Fibroblast of skin of left biceps (primary cell): ENCODE measurements around the gene FETUB.
A peak's percentile ranks its signal among the peaks of the same experiment; 100 is the strongest.

Experiments used
- DNase-seq, 2 experiments: peaks; one replicate each; pipeline ENCODE4 v3.0.0-alpha.2; 2013; ENCODE audit warnings: low read depth in 2 of 2

Gene FETUB, protein sequence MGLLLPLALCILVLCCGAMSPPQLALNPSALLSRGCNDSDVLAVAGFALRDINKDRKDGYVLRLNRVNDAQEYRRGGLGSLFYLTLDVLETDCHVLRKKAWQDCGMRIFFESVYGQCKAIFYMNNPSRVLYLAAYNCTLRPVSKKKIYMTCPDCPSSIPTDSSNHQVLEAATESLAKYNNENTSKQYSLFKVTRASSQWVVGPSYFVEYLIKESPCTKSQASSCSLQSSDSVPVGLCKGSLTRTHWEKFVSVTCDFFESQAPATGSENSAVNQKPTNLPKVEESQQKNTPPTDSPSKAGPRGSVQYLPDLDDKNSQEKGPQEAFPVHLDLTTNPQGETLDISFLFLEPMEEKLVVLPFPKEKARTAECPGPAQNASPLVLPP

DNA sequence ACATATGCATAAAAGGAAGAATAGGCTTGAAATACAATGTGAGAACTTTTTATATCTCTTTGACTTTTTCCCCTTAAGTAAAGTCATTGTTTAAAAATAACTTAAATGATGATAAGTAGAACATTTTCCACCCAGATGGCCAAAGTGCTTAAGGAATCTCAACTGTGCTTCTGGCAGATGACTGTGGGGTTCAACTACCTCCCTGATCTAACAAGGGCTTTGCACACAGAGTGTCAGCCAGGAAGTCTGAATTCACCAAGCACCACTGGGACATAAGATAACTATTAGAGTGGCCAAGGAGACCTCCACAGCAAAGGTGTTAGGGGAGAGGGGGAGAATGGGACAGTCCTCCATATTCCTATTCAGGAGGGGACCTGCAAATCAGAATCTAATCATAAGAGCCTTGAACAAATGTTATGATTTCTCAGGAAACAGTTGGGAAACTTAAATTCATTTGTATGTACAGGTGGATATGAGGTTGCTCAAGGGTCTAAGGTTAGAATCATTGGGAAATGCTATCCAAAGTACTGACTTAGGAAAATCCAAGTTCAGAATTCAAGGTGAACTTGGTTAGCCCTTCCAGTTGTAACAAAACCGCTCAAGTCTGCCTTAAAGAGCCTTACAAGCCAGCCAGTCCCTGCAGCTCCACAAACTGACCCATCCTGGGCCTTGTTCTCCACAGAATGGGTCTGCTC lies at the start of gene FETUB:
FETUB (plus strand) TSS at position 622 of the 695 bp plus-strand sequence; CDS start at position 684, 62 bp downstream.
- DNase-seq: no peak

DNA sequence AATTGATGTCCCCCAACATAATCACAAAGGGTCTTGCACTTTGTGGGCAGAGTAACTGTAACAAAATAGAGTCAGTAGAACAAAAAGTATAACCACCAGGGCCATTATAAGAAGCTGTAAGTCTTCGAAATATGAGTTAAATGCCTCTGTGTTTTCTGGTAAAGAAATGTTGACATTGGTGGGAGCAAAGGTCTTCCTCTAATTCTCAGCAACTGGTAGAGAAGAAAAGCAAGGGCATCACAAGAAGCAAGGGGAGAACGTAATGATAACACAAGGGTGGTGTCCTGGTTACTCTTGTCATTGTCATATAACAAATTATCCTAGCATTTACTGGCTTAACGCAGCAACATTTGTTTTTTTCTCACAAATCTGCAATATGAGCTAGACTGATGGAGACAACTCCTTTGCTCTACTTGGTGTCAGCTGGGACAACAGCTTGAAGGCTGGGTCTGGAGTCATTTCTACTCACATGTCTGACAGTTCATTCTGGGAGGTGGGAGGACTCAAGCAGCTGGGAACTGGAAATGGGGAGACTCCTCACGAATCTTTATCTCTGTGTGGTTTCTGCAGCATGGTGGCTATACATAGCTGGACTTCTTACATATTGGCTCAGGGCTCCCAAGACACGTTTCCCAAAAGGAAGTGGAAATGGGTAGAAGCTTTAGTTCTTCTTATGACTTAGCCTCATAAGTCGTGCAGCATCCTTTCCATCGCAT lies 49.5 kb upstream of the FETUB start:
- DNase-seq: no peak

DNA sequence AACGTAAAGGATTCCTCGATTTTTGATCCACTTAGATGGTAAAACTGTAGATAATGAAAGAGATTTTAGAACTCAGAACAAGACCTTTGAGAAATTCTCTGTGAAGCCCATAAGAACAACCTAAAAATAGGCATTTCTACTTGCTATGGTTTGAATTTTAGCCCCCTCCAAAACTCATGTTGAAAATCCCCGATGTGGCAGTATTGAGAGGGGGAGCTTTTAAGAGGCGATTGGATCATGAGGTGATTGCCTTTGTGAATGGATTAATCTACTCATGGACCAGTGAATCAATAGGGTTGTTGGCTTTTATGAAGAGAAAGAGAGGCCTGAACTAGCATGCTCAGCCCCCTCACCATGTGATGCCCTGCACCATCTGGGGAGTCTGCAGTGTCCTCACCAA lies 47.5 kb upstream of the FETUB start:
- no peak for DNase-seq

DNA sequence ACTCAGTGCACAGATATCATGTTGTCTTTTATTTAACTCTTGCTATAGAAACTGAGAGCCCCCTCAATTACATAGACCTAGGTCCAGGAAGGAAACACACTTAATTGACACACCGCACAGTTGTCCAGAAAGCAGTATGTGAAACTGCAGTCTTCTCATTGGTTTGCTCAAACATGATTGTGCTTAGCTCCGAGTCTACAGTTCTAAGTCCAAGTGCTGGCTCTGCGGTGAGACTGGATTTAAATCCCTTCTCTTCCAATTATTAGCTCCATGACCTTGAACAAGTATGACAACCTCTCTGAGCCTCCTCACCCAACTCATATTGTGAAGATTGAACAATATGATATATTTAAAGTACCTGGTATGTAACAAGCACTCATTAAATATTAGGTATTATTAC lies 46.3 kb upstream of the FETUB start:
- DNase-seq: no peak

DNA sequence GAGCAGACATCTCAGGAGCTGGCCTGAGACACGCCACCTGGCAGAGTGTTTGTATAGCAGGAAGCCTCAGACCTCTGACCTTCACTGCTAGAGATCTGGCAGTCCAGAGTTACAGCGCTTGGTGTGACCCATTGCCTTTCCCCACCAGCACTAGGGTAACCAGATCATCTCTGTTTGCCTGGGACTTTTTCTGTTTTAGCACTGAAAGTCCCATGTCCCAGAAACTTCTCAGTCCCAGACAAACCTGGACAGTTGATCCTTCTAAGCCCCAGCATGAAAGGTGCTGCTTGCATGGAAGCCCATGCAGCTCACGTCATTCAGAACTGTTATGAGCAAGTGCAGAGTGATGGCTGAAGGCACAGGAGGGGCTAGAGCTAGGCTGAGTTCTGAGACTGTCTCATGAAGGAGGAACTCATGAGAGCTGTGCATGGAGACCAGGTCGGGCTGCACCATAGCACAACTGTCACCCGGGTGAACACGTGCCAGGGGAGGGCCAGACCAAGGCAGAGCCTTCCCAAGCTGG lies 45.5 kb upstream of the FETUB start:
- DNase-seq: no peak

DNA sequence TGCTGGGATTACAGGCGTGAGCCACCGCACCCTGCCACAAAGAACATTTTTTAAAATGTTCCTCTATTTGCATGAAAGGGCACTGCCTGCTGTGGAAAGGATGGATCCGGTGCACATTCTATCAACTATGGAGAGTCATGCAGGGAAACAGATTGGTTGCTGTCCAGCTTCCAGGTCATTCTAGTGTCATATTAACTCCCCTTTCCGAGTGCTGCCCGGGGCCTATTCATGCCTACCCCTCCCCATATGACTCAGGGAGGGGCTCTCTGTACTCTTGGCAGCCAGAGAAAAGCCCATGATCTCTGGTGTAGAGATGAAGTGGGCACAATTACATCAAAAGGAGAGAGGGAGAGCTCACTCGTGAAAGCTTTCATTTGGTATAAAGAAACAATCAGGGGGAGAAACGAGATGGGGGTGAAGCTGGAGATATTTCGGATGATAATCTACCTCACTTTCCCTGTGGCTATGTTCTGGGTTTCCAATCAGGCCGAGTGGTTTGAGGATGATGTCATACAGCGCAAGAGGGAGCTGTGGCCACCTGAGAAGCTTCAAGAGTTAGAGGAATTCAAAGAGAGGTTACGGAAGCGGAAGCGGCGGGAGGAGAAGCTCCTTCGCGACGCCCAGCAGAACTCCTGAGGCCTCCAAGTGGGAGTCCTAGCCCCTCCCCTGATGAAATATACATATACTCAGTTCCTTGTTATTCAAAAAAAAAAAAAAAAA lies 43.5 kb upstream of the FETUB start:
- no peak for DNase-seq

DNA sequence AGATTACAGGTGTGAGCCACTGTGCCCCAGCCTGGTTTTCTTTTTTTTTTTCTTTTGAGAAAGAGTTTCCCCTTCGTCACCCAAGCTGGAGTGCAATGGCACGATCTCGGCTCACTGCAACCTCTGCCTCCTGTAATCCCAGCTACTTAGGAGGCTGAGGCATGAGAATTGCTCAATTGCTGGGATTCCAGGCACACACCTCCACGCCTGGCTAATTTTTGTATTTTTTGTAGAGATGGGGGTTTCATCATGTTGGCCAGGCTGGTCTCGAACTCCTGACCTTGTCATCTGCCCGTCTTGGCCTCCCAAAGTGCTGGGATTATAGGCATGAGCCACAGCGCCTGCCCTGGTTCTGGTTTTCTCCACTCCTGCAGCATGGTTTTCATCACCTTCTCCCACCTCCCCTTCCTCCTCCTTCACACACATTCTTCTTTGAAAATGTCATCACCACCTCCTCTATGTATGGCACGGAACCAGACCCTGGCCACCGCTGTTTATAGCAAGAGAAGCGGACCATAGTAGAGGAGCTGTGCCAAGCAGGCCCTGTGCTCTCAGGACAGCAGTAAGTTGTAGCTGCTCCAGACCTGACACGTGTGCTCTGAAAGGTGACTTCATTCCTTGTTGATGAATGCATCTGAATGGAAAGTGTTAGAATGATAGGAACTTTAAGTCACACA lies 42.0 kb upstream of the FETUB start:
- peak; percentile 49 to 62 for DNase-seq

DNA sequence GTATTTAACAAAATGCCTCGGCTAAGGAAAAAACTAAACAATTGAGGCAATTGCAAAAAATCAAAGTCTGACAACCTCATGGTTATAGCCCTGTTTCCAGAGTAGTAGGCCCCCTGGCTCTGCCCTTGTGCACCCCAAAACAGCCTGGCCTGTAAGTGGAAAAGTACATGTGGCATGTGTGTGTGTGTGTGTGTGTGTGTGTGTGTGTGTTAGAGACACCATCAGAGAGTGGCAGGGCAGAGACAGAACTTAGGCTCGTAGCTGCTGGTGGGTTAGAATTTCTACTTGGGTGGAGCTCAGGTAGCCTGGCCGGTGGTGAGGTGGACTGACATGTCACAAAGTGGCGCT lies 41.4 kb upstream of the FETUB start:
- no peak for DNase-seq

DNA sequence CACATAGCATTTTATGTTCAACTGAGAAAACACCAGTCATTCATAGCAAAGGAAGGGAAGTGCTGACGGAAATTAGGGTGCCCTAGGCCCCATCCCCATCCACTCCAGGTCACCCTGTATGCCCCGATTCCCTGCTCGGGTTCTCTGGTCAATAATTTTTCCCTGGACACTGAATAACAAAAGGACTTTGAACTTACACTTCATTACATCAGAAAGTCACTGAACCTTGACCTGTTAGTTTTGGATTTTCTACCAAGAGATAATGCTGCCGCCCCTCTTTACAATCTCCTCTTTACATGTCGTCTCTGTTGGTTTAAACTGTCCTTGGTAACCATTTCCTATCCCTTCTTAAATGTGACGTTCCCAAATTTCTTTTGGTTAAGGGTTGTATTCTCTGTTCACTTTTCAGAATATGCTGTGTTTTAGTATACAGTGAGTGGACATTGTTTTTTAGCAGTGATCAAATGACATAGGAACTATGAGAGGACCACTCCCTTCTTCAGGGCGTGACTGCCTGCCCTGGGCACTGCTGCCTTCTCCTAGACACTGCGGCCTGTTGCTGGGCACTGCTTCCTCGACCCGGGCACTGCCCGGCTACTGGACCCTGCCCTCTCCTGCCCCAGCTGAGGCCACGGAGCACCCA lies 40.9 kb upstream of the FETUB start:
- DNase-seq: no peak

DNA sequence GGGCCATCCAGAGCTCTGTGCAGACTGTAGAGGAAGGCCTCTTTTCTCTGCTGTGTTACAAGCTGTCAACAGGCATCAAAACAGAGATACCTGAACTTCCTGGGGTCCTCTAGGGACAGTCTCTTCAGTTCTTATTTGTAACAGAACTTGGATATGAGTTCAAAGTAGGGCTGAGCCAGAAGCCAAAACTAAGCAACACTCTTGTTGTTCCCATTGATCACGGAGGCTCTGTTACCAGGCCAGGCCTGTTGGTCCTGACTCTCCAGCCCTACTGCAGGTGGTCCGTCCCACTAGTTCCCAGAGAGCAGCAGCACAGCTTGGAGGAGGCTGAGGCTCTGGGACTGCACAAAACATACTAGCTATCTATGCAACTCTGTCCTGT lies 40.4 kb upstream of the FETUB start:
- no peak for DNase-seq

DNA sequence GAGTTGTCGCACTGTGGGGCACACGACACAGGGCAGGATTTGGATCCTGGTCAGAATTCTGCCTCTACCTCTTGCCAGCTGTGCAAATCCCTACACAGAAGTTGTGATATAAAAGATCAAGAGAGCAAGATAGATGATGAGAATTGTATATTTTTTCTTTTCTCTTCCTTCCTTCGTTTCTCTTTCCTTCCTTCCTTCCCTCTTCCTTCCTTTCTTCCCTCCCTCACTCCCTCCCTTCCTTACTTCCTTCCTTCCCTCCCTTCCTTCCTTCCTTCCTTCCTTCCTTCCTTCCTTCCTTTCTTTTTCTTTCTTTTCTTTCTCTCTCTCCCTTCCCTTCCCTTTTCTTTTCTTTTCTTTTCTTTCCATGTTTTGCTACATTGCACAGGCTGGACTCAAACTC lies 39.3 kb upstream of the FETUB start:
- no peak for DNase-seq

DNA sequence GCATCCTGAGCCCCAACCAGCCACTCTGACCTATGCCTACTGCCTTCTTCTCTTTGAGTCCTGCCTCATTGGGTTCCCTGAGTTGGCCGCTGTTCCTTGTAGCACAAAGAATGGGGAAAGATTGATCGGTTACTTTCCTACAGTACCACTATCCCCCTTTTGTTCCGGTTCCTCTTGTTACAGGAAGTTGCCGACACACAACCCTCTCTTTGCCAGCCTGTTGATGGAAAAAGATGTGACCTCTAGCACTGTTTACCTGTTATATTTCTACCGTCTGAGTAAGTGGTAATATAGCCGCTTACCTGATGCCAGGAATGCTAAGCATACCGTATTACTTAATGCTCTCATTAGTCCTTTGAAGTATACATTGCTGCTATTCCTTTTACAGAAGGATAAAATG lies 37.0 kb upstream of the FETUB start:
- no peak for DNase-seq

DNA sequence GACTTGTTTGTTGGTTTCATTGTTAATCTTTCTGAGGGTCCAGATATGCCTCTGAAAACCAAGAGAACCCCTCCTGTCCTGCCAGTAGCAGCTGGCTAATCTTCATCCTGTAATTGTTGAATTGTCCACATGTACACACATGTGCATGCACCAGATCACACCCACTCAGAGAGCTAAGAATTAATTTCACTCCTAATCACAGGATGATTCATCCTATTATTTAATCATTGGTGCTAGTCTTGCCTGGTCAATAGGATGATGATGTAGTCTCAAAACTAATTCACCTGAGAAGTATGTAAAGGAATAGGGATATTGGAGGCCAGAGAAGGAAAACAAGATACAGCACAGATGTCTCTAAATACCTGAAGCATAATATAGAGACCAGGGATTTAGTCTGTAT lies 35.1 kb upstream of the FETUB start:
- DNase-seq: no peak

DNA sequence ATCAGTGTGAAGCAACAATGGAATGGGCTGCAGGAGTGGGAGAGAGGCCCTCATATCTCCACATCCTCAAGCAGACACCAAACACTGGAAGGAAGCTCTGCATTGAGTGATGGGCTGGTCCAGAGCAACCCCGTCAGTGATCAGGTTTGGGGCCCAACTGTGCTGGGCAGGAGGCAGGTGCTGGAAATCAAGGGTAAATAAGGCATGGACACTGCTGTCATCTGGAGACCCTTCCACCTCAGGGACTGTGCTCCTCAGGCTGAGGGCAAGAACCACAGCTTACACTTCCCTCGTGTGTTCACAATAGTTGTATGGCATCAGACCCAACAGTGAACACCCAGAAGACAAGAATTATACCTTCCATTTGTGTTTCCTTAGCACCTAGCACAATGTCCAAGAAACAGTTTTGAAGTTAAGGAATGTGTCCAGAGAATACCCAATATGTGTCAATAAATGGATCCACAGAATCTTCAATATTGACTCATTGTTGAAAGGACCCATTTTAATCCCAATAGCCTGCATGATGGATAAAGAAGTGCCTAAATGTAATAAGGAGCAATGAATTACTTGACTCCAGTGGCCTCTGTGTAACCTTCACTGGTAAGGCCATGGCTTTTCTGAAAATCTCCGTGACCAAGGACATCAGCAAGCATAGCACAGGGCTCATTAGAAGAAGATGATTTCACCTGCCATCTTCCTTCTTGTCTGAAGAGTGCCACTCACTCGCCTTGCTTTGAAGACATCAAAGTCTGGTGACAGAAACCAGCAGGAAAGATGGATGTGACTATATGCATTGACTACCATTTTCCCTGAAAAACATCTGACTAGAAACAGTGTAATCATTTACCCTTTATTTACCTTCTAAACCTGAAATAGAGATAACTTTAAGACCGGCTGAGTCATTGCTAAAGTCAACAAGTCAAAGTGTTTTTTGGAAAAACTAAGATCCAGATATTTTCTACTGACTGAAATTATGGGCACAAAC lies 34.3 kb upstream of the FETUB start:
- DNase-seq: no peak

DNA sequence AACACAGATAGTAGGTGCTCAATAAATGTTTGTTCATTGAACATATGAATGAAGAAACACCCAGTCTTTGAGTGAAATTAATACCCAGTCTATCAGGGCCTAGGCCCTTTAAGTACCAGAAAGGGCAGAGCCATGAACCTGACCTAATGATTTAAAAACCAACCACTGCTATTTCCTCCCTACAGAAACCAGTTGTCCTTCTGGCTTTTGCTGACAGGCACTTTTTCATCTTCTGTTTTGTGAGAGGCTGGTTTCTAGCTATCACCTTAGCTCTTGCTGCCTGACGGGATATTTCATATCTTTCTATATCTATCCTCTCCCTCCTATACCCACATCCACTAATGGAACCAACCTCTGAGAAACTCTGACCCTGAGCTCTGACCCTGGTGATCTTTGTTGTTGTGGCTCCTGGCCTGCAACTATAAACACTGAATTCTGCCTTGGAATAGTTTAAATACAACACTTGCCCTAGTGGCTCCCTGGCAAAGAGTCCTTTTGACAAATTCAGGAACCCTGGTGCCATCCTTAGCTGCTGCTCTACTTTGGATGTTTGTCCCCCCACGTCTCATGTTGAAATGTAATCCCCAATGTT lies 31.5 kb upstream of the FETUB start:
- no peak for DNase-seq

DNA sequence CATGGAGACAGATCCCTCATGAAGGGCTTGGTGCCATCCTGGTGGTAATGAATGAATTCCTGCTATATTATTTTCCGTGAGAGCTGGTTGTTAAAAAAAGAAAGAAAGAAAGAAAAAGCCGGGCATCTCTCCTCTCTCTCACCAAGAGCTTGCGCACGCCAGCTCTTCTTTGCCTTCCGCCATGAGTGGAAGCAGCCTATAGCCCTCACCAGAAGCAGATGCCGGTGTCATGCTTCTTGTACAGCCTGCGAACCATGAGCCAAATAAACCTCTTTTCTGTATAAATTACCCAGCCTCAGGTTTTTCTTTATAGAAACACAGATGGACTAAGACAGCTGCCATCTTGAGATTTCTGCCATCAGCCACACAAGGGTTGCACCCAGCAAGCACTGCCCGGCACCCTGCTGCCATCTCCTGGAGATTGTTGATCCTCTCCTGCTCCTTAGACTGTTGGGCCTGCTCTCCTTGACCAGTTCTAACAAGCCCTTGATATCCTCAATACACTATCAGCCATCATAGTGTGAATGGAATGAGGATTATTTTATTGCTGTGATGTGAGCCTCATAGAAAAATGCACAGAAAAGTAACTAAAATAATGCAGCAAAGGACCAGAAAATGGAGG lies 30.8 kb upstream of the FETUB start:
- no peak for DNase-seq

DNA sequence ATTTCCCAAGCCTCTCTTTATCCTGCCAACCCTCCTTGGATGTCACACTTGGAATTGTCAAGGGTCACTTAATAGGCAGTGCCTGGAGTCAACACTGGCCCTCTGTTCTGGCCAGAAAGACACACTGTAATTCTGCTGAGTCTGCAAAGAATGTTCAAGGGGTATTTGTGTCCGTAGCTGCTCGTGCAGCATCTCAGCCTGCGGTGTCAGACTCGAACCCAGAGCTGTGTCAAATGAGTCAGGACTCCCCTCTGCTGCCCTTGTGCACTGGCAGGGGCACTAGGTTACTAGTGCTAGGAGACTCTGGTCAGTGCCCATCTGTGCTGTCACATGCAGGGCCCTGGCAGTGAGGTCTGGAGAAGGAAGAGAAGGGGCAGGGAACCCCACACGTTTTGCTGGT lies 28.1 kb upstream of the FETUB start:
- DNase-seq: no peak

DNA sequence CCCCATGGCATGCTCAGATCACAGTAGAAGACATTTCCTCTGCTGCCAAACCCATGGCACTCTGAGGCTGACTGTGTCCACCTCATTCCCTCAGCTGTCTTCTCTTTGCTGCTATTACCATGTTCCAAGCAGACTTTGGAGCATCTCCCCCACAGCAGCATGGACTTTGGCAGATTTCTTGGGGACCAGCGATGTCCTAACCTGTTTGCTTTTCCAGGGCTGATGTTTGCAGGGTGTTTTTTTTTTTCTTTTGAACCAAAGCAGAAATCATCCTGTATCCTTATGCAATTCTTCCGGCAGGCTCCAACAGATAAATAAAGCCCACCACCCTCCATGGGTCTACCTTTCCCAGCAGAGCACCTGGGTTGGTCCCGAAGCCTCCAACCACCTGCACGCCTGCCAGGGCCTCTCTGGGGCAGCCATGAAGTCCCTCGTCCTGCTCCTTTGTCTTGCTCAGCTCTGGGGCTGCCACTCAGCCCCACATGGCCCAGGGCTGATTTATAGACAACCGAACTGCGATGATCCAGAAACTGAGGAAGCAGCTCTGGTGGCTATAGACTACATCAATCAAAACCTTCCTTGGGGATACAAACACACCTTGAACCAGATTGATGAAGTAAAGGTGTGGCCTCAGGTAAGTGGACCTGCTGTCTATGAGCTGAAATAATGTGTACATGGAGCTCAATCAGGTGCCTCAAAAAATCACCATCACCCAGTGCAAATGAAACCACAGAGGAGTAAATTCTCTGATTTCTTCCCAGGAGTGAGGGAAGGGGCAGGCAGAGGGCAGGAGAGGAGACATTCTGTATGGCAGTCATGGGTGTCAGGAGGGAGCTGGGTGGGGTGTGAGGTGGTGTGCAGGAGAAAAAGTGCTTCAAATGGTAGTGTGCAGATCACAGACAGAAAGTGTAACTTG lies 27.2 kb upstream of the FETUB start, which contains the start of gene AHSG:
AHSG (plus strand) TSS at position 340 of the 916 bp plus-strand sequence; CDS start at position 422, 82 bp downstream.
- DNase-seq: no peak
